GM18498 (cell line): ENCODE measurements around the gene GPC1.
"Not testable (repeated sequence)": the region's sequence is repeated elsewhere in the genome, so short reads cannot be mapped to it uniquely, and the experiment has no call there.

Source experiments
- ATAC-seq: cut with Tn5 transposase; IDR thresholded peaks from one replicate; pipeline ENCODE4 v1.9.1; 2021; ENCODE audit warnings: mild to moderate bottlenecking, moderate library complexity; ENCODE audit not compliant: unreplicated experiment

The GPC1 gene

DNA sequence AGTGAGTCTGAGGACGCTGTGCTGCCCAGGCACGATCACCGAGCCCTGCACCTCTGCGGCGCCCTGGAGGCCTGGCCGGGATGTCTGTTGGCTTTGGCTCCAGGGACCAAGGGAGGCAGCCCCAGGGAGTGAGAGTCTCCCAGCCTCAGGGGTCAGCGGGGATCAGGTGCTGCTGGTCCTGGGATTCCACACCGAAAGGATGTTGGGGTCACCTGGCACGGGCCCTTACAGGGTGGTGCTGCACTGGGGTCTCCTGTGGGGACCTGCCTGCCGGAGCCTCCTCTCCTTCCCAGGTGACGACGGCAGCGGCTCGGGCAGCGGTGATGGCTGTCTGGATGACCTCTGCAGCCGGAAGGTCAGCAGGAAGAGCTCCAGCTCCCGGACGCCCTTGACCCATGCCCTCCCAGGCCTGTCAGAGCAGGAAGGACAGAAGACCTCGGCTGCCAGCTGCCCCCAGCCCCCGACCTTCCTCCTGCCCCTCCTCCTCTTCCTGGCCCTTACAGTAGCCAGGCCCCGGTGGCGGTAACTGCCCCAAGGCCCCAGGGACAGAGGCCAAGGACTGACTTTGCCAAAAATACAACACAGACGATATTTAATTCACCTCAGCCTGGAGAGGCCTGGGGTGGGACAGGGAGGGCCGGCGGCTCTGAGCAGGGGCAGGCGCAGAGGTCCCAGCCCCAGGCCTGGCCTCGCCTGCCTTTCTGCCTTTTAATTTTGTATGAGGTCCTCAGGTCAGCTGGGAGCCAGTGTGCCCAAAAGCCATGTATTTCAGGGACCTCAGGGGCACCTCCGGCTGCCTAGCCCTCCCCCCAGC is 30.5 kb downstream of the GPC1 start:
- ATAC-seq: no peak

- no peak for ATAC-seq
Observed at GRCh38 chr2:240466579-240467148, 31.2 kb downstream of the GPC1 start.

DNA sequence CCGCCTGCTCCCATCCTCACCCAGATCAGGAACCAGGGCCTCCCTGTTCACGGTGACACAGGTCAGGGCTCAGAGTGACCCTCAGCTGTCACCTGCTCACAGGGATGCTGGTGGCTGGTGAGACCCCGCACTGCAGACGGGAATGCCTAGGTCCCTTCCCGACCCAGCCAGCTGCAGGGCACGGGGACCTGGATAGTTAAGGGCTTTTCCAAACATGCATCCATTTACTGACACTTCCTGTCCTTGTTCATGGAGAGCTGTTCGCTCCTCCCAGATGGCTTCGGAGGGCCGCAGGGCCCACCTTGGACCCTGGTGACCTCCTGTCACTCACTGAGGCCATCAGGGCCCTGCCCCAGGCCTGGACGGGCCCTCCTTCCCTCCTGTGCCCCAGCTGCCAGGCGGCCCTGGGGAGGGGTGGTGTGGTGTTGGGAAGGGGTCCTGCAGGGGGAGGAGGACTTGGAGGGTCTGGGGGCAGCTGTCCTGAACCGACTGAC is 31.7 kb downstream of the GPC1 start:
- no peak for ATAC-seq

GRCh38 chr2:240467659-240468302 is 32.3 kb downstream of the GPC1 start:
- no peak for ATAC-seq

DNA sequence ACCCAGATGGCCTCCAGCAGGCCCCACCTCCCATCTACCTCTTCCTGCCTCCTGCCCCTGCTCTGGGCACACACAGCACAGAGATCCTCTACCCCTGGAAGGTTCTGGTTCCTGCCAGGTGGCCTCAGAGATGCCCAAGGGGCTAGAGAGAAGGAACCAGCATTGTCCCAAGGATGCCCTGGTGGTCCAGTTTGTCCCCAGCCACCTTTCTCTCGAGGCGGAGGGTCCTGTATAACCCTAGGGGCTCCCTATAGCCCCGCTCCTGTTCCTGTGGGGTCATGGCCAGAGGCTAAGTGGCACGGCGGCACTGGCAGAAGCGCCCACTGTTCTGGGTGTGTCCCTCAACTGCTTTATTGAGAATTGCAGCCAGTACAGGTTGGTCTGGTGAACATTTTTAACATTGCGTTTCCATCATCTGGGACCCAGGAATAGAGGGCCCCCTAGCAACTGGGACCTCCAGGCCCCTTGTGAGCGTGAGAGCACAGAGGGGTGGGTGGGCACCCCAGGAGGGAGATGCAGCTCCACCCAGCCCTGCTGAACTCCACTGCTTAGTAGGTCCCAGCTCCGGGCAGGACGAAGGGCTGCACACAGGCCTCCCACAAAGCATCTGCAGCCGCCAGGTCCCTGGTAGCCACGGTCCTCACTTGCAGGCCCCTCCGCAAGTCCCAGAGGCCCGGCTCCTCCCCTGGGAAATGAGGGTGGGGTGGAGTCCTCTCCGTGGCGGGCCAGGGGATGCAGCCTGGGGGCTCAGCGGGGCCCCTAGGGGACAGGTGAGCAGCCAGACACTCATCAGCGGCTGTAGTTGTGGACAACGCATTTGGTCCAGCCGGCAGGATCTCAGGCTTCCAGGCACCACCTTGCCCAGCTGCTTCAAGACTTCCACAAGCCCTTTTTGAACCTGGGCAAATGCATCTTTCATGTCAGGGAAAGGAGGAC is 33.1 kb downstream of the GPC1 start:
- ATAC-seq: no peak

DNA sequence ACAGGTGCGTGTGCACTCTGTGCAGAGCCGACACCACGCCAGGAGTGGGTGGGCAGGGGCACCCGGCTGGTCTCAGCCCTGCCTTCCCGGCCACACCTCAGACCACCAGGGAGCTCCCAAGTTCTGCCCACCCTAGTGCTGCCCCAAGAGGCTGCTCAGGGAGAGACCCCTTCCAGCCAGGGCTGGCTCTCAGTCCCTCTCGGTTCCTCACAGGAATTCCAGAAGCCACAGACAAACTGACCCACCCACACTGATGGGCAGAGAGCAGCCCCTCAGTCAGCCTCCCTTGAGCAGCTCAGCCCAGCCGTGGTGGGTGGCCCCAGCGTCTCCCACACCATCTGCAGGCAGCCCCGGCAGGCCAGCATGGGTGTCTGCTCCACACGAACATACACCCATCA is 33.8 kb downstream of the GPC1 start:
- ATAC-seq: no peak

- no peak for ATAC-seq
Observed at GRCh38 chr2:240469740-240470139, 34.3 kb downstream of the GPC1 start.

- ATAC-seq: no peak
Observed at GRCh38 chr2:240472078-240472790, 36.8 kb downstream of the GPC1 start.

DNA sequence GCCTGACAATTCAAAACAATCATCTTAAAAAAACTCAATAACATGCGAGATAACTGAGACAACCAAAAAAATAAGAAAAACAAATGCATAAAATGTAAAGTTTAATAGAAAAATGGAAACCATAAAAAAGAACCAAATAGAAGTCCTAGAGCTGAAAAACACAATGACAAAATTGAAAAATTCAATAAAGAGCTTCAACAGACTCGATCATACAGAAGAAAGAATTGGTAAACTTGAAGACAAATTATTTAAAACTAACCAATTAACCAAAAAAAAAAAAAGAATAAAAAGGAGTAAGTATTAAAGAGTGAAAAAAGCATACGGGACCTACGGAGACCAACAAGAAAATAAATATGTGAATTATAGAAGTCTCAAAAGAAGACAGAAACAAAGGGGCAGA is 37.7 kb downstream of the GPC1 start:
- no peak for ATAC-seq

- no peak for ATAC-seq
Observed at GRCh38 chr2:240477916-240478315, 42.5 kb downstream of the GPC1 start.

GRCh38 chr2:240478346-240479110 is 43.1 kb downstream of the GPC1 start:
- no peak for ATAC-seq

GRCh38 chr2:240479111-240479501 is 43.6 kb downstream of the GPC1 start:
- no peak for ATAC-seq

- ATAC-seq: no peak
Observed at GRCh38 chr2:240480834-240481623, 45.6 kb downstream of the GPC1 start.

- ATAC-seq: no peak
Observed at GRCh38 chr2:240481720-240482119, 46.3 kb downstream of the GPC1 start.

GRCh38 chr2:240482141-240482540 is 46.7 kb downstream of the GPC1 start:
- ATAC-seq: no peak

- no peak for ATAC-seq
Observed at GRCh38 chr2:240491483-240491882, 56.0 kb downstream of the GPC1 start.

DNA sequence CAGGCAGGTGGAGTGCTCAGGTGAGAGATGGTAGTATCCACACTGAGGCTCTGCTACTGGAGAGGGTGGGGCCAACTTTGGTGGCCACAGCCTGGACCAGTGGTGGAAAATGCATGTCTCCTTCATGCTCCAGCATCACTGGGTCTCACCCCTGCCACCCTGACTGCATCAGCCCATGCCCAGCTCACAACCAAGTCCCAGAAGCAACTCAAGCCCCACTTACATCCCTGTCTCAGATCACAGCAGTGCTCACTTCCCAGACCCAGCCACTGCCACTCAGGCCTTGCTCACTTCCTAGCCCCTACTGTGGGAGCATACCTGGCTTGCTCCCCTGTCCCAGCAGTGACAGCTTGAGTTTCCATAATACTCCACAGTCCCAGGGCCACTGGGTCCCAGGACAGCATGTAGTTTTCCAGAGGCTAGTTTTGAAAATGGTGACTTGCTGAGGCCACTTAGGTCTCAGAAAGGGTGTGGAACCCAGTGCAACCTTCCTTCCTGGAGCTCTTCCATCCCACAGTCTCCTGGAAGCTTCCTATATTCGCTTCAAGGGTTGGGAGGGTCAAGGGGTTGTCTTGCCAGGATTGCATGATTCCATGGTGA is 58.8 kb downstream of the GPC1 start:
- ATAC-seq: no peak

DNA sequence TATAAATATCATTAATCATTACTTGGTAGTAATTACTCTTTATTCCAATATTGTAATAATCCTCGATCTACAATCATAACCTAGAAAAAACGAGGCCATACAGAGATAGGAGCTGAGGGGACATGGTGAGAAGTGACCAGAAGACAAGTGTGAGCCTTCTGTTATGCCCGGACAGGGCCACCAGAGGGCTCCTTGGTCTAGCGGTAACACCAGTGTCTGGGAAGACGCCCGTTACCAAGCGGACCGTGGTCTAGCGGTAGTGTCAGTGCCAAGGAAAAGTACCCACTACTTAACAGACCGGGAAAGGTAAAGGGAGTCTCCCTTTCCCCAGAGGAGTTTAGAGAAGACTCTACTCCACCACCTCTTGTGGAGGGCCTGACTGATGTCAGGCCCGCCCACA is 59.5 kb downstream of the GPC1 start:
- not testable (repeated sequence) for ATAC-seq
